ENCODE data around the gene CLDN20. TPM values are rescaled to one million over a fixed set of nuclear protein-coding genes. Genes with fewer than 3 reads are reported as not detected.
"Not testable (repeated sequence)": the region's sequence is repeated elsewhere in the genome, so short reads cannot be mapped to it uniquely, and the experiment has no call there.

The CLDN20 gene, protein sequence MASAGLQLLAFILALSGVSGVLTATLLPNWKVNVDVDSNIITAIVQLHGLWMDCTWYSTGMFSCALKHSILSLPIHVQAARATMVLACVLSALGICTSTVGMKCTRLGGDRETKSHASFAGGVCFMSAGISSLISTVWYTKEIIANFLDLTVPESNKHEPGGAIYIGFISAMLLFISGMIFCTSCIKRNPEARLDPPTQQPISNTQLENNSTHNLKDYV
- 2.2 TPM for total RNA-seq

- ATAC-seq: no peak
- intact Hi-C loops (cut with DNase I): no loop called here
Observed at GRCh38 chr6:155263373-155264063, at the start of gene CLDN20. Gene CLDN20 (plus strand): TSS chr6:155264013. CDS start chr6:155275720, 11,707 bp downstream.

DNA sequence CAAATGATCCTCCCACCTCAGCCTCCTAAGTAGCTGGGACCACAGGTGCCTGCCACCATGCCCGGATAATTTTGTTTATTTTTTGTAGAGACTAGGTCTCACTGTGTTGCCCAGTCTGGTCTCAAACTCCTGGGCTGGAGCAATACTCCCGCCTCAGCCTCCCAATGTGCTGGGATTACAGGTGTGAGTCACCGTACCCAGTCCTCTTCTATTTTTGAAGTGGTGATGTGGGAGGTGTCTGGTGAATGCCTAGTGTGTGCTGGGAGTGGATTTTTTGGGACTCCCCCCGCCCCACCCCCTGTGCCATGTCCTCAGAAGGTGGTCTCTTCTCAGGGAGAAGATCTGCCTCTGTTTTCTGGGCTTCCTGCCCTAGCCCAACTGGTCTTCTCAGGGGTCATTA is 47.9 kb upstream of the CLDN20 start:
- intact Hi-C loops (cut with DNase I): no loop called here
- DNase-seq (ENCODE audit: low spot score): no peak
- no peak for ATAC-seq

More at GRCh38 chr6:155263373-155264063, at the start of gene CLDN20:
- DNase-seq (ENCODE audit: low spot score): no peak

DNA sequence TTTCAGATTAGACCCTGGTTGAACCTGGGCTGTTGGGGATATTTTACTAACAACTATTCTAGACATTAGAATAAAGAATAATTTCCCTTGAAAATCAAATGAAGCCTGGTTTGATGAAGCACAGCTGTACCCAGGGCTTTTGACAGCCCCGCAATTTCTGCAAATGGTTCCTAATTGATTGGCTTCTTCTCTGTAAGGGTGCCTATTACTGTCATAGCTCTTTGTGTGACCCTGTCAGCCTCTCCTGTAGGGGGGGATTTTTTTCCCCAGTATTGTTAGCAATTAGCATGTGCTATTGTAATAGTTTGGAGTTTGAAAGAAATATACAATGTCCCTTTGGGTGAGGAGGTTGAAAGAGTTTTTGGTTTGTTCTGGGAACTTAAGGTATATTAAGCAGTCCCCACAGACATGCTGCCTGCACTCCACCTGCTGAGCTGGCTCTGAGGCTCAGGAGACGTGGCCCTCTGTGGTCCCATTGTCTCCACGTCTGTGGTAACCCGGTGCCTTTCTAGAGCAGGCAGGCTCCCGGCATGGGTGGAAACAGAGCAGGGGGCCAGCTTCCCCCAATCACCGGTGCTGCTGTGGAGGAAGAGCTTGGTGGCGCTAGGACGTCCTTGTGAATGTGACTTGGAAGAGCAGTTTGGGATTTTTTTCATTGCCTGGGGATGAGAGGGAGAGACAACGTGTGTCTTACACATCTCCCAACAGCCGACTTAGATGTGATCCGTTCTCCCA is 47.3 kb upstream of the CLDN20 start:
- intact Hi-C loops (cut with DNase I): no loop called here

GRCh38 chr6:155218711-155219110 is 45.1 kb upstream of the CLDN20 start:
- ATAC-seq; intact Hi-C loops (cut with DNase I); DNase-seq (ENCODE audit: low spot score): not testable (repeated sequence)

More for the DNA sequence above, 47.3 kb upstream of the CLDN20 start:
- ATAC-seq: no peak
- DNase-seq (ENCODE audit: low spot score): no peak

DNA sequence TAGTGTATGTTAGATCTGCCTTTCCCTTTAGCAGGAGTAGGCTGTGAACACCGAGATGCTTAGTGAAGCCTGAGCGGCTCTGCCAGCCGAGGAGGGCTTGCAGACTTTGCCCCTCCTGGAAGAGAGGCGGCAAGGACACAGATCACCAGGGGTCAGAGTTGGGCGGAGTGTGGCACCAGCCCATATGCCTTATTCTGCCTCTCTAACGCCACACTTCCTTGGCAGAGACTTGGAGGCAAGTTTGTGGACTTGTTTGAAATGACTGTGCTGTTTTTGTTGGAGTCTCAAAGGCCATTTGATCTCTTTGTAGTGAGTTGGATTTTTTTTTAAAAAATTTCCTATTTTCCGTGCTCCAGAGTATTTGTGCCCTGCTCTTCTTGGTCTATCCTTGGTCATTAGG is 44.5 kb upstream of the CLDN20 start:
- intact Hi-C loops (cut with DNase I): no loop called here
- ATAC-seq (no peak), DNase-seq (ENCODE audit: low spot score) (no peak)

DNA sequence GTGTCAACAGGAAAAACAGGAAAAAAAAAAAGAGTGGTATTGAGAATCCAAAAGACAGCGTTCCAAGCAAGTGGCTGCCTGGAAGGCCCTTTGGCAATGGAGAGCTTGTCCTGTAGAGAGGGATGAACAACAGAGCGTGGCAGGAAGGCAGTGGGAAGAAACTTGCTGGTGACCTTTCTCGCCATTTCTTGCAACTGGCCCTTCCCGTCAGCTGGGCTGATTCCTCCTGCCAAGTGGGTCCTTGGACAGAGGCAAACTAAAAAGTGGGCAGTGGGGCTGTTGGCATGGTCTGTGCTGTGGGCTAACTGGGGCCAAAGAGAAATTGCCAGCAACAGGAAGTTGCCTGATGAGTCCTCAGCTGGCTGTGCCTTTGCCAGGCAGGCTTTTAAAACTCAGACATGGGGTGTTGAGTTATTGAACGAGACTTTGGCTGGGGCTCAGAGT is 43.9 kb upstream of the CLDN20 start:
- ATAC-seq (peak; percentile 34), DNase-seq (ENCODE audit: low spot score) (no peak)
- intact Hi-C loops (cut with DNase I): no loop called here

- no peak for DNase-seq (ENCODE audit: low spot score)
- no peak for ATAC-seq
- intact Hi-C loops (cut with DNase I): no loop called here
Observed at GRCh38 chr6:155221086-155221485, 42.7 kb upstream of the CLDN20 start.

DNA sequence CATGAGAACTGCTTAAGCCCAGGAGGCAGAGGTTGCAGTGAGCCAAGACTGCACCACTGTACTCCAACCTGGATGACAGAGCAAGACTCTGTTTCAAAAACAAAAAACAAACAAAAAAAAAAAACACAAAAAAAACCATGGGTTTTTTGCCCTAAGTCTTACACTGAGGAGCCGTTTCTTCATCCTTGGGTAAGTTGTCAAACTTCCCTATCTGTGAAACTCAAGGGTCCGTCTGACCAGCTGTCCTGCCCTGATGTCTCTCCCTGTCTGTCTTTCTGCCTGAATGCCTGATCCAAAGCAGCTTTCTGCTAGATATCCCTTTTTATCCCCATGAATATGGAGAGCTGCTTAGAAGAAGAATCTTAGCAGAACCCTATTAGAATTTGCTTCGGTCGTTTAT is 41.3 kb upstream of the CLDN20 start:
- ATAC-seq (no peak), DNase-seq (ENCODE audit: low spot score) (no peak)
- intact Hi-C loops (cut with DNase I): no loop called here

DNA sequence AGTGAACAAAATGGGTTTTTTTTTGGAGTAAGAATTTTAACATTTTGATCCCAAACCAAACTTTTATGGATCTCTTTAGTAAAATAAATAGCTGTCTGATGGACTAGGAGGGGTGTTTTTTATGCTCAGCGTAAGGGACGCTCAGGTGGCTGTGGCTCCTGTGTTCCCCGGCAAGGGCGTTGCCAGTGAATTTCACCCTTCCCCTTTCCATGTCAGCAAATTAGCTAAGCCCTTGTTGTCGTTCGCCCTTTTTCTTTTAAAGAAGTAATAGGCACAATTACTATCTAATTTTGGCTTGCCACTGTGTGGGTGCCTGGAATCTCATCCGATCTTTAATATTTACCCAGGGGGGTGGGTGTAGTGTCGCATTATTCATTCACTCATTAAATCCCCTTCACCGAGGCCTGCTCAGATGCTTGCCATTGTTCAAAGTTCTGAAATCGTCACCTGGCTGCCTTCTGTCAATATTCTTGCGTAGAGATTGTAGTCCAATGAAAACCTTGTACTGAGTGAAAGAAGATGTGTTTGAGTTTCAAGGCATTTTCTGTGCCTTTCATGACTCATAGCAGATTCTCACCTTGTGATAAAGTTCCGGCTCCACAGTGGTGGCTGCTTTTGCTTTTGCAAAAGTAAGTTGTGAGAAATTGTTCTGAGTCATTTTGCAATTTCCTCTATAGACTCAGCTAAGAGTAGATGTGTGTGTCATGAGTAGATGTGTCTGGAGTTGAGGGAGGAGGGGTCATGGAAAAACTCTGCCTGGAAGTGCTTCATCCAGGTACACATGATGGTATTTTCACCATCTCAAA is 40.0 kb upstream of the CLDN20 start:
- intact Hi-C loops (cut with DNase I): no loop called here
- ATAC-seq (no peak), DNase-seq (ENCODE audit: low spot score) (no peak)

DNA sequence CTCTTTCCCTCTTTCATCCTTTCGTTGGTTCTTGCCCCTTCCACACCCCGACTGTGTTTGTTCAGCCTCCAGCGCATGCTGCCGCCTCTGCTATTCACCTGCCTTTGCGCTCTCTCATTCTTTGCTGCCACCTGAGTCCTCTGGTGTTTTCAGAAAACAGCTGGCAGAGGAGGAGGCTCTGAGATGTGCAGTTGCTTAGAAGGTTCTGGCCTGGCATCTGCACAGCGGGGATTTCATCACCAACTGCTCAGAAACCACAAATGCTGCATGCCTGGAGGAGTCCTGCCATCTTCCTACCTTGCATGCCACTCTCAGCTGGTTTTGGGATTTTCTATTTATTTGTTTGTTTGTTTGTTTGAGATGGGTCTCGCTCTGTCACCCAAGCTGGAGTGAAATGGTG is 39.2 kb upstream of the CLDN20 start:
- no peak for ATAC-seq
- no peak for DNase-seq (ENCODE audit: low spot score)
- intact Hi-C loops (cut with DNase I): no loop called here

DNA sequence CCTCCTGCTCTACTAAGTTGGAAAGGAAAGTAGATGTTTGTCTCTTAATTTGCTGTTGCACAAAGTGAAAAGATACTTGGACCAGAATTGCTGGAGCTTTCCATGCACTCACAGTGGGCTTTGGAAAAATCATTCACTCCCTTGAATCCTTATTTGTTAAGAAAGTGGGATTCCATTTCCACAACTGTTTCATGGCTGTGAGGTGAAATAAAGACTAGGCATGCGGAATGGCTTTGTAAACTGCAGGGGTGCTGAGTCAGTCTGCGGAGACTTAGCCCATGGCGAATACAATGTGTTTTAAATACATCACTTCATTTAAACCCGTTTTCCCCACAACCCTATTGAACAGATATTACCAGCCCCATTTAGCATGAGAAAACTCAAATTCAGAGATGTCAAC is 36.8 kb upstream of the CLDN20 start:
- DNase-seq (ENCODE audit: low spot score): no peak
- ATAC-seq: no peak
- intact Hi-C loops (cut with DNase I): no loop called here

- no peak for ATAC-seq
- intact Hi-C loops (cut with DNase I): no loop called here
- DNase-seq (ENCODE audit: low spot score): no peak
Observed at GRCh38 chr6:155228546-155229166, 35.2 kb upstream of the CLDN20 start.

GRCh38 chr6:155230975-155231374 is 32.8 kb upstream of the CLDN20 start:
- intact Hi-C loops (cut with DNase I); DNase-seq (ENCODE audit: low spot score); ATAC-seq: not testable (repeated sequence)

DNA sequence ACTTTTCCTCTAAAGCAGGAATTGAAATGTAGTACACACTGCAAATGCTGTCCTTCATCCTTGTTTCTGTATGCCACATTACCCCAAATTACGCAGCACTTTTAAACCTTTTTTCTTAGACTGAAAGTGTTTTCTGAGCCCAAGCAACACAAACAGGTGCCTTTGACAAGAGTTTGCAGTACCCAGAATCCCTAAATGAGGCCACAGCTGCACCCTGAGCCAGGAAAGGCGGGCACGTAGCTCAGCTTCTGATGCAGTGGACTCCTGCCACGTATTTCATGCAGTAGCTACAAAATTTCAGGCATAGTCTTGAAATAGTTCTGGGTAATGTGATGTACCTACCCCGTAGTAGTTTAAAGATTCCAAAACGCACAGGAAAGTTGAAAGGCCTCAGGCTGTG is 31.0 kb upstream of the CLDN20 start:
- ATAC-seq: no peak
- intact Hi-C loops (cut with DNase I): no loop called here
- DNase-seq (ENCODE audit: low spot score): no peak

GRCh38 chr6:155234167-155234566 is 29.6 kb upstream of the CLDN20 start:
- ATAC-seq: no peak
- intact Hi-C loops (cut with DNase I): no loop called here

DNA sequence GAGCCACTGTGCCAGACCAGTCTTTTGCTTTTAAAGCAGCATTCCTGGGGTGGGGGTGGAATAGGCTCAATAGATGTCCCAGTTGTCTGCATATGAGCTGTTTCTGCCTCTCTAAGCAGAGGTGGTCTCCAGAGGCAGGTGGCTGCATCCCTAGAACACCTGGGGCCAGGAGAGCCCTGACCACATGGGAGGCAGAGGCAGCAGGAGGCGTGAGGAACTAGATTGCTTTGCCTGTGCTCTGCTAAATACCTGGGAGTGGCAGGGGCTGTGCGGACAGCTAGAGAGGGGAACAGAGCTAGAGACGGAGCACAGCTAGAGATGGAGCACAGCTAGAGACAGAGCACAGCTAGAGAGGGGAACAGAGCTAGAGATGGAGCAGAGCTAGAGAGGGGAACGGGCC is 29.1 kb upstream of the CLDN20 start:
- intact Hi-C loops (cut with DNase I): no loop called here
- ATAC-seq: peak; percentile 48
- no peak for DNase-seq (ENCODE audit: low spot score)

More at GRCh38 chr6:155234167-155234566, 29.6 kb upstream of the CLDN20 start:
- DNase-seq (ENCODE audit: low spot score): no peak

DNA sequence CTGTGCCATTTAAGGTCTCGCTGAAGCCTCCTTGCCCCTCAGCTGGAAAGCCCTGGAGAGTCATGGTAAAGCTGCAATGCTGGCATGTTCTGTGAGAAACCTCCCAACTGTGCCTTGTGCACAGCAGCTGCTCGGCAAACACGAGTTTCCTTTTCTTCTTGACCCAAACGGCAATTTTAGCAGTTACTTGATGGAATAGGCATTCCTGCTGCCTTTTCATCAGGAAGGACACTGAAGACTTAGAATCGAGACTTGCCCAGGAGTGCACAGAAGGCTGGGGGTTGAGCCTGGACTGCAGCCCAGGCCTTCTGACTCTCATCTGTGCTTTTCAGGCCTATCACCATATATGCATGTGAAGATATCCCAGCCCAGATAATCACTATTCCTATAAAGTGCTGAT is 28.7 kb upstream of the CLDN20 start:
- DNase-seq (ENCODE audit: low spot score) (no peak), ATAC-seq (no peak)
- intact Hi-C loops (cut with DNase I): no loop called here

GRCh38 chr6:155237613-155238012 is 26.2 kb upstream of the CLDN20 start:
- ATAC-seq: no peak
- no peak for DNase-seq (ENCODE audit: low spot score)
- intact Hi-C loops (cut with DNase I): no loop called here

Data from sciatic nerve (tissue), 2 donors.